Astrocyte of the spinal cord (primary cell): ENCODE results near the gene TUB.

Experiments
- DNase-seq: peaks from one replicate; pipeline ENCODE4 v3.0.0; 2011; ENCODE audit warnings: low read depth, low spot score
- H3K4me3 ChIP-seq: 2 replicates; pipeline ENCODE4 v1.5.1; 2011; ENCODE audit warnings: low read depth, mild to moderate bottlenecking, low read length, moderate library complexity
- in situ Hi-C: cut with HindIII; loops from 2 replicates; pipeline ENCODE4 v1.10.0; 2017; ENCODE audit warnings: low sequenced_read_pairs
- TF ChIP-seq, protein P1 (sequence below): IDR thresholded peaks from 2 replicates; pipeline ENCODE4 v1.5.1; 2012; ENCODE audit warnings: low read depth, mild to moderate bottlenecking, low read length, inconsistent platforms

Gene TUB

DNA sequence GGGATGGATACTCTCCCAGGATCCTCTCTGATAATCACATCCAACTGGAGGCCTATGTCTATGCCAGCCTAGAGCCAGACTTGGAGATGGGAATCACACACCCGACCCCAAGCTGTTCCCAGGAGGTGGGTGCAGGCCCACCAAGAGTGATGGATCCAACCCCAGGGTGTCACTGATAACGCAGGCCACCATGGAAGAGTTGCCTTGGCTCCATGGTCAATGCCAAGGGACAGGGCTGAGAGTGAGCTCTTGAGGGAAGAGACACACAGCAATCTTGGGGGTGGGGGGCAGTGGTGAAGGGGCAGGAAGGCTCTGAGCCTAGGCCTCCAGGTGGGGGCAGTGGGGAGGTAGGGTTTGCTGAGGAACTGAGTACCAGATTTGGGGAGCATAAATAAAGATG lies 16.9 kb downstream of the TUB start:
- in situ Hi-C loops = no loop called here
- no peak for DNase-seq
- H3K4me3 ChIP-seq = no peak overlapping the region

GRCh38 chr11:8098361-8098760 lies 17.4 kb downstream of the TUB start:
- H3K4me3 ChIP-seq = no peak overlapping the region
- in situ Hi-C loops = no loop called here
- TF ChIP-seq, protein P1, sequence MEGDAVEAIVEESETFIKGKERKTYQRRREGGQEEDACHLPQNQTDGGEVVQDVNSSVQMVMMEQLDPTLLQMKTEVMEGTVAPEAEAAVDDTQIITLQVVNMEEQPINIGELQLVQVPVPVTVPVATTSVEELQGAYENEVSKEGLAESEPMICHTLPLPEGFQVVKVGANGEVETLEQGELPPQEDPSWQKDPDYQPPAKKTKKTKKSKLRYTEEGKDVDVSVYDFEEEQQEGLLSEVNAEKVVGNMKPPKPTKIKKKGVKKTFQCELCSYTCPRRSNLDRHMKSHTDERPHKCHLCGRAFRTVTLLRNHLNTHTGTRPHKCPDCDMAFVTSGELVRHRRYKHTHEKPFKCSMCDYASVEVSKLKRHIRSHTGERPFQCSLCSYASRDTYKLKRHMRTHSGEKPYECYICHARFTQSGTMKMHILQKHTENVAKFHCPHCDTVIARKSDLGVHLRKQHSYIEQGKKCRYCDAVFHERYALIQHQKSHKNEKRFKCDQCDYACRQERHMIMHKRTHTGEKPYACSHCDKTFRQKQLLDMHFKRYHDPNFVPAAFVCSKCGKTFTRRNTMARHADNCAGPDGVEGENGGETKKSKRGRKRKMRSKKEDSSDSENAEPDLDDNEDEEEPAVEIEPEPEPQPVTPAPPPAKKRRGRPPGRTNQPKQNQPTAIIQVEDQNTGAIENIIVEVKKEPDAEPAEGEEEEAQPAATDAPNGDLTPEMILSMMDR = no peak
- no peak for DNase-seq

More for the DNA sequence above, 16.9 kb downstream of the TUB start:
- TF ChIP-seq, protein P1 = no peak

GRCh38 chr11:8098879-8099278 lies 17.9 kb downstream of the TUB start:
- H3K4me3 ChIP-seq = no peak overlapping the region
- in situ Hi-C loops = no loop called here
- DNase-seq = no peak
- TF ChIP-seq, protein P1 = no peak

DNA sequence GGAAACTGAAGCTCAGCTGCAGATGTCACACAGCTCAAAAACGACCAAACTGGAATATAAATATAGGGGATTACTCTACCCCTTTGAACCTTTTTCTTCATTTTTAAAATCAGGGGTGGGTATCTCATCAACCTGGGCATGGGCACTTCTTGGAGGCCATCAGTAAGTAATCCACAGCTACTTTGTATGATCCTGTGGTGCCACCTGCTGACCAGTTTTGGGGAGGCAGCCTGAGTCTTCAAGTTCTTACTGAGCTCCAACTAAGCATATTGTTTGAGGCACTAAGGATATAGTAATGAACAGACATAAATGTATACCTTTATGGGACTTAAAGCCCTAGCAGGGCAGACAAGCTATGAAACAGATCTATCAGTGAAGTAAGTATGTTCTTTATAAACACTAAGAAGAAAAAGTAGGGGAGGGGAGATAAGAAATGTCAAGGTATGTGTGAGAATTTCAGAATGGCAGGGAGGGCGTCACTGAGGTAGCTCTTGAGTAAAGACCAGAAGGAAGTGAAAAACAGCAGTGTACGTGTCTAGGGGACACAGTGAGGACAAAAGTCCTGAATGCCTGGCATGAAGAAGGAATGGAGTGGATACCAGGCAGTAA lies 18.4 kb downstream of the TUB start:
- in situ Hi-C loops = no loop called here
- peak; percentile 88 for DNase-seq
- no peak overlapping the region for H3K4me3 ChIP-seq
- TF ChIP-seq, protein P1 = peak; percentile 87

GRCh38 chr11:8100158-8100557 lies 19.1 kb downstream of the TUB start:
- TF ChIP-seq, protein P1 = no peak
- no peak overlapping the region for H3K4me3 ChIP-seq
- no peak for DNase-seq
- in situ Hi-C loops = no loop called here

GRCh38 chr11:8100605-8101004 lies 19.6 kb downstream of the TUB start:
- in situ Hi-C loops = no loop called here

More at GRCh38 chr11:8100605-8101004, 19.6 kb downstream of the TUB start:
- DNase-seq = no peak
- no peak overlapping the region for H3K4me3 ChIP-seq
- TF ChIP-seq, protein P1 = no peak
